Activated naive CD4-positive, alpha-beta T cell treated with anti-CD3 and anti-CD28 coated beads for 36 hours (primary cell): ENCODE data around the gene GABRG3. TPM values are rescaled to one million over a fixed set of nuclear protein-coding genes. Genes with fewer than 3 reads are reported as not detected.

Source experiments
- CTCF ChIA-PET: fragments of 350-600 bp; sonication (Branson Sonifier 250); formaldehyde crosslinking; loops from one replicate; lab custom pipeline; 2021; ENCODE audit warnings: antibody characterized with exemption; lab: Charles Lee
- DNase-seq: peaks from one replicate; pipeline ENCODE4 v3.0.0-alpha.2; 2020
- H3K27ac Mint-ChIP-seq: one replicate; pipeline ENCODE4 v1.8.0; 2021; ENCODE audit warnings: mild to moderate bottlenecking, mixed read lengths
- H3K27me3 Mint-ChIP-seq: one replicate; pipeline ENCODE4 v1.8.0; 2021; ENCODE audit warnings: low read depth, mixed read lengths
- H3K36me3 Mint-ChIP-seq: one replicate; pipeline ENCODE4 v1.8.0; 2021; ENCODE audit warnings: low read depth, mixed read lengths
- H3K4me1 Mint-ChIP-seq: one replicate; pipeline ENCODE4 v1.8.0; 2021; ENCODE audit warnings: low read depth, mixed read lengths
- H3K4me3 Mint-ChIP-seq: one replicate; pipeline ENCODE4 v1.8.0; 2021; ENCODE audit warnings: mild to moderate bottlenecking, moderate library complexity, mixed read lengths
- H3K9me3 Mint-ChIP-seq: one replicate; pipeline ENCODE4 v1.8.0; 2021; ENCODE audit warnings: mixed read lengths
- intact Hi-C: fragments of 100-400 bp; cut with micrococcal nuclease; formaldehyde crosslinking; loops from one replicate; pipeline ENCODE4 v1.15.1; 2023
- total RNA-seq, 2 experiments: library from RNA; stranded (reverse); gene quantifications; one replicate each; pipeline ENCODE4 v1.2.3, GENCODE V29; 2021

GABRG3 gene
- total RNA-seq, 2 experiments from 2014 or later: not detected

DNA sequence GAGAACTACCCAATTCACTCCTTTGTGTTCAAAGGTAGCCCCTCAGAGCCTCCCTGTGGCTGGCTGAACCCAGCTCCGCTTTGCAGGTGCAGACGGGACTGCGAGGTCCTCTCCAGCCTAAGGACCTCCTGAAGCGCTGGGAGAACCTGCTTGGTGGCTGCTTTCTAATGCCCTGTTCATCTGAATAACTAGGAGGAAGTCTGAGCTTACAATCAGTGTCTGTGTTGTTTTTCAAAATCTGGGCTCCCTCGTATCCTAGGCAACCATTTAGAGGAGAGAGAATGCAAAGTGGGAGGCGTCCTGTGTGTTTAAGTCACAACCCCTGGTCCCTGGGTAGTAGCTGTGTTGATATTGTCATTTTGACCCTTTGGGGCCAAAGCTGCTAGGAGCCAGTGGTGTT lies 99.9 kb downstream of the GABRG3 start:
- Mint-ChIP-seq H3K4me1 (no peaks in the 10 kb centered on the region), H3K27ac (no peak overlapping the region), H3K9me3 (peaks cover 27% of the 10 kb centered on the region), H3K4me3 (no peak overlapping the region), H3K27me3 (no peaks in the 10 kb centered on the region), H3K36me3 (peaks cover 2% of the 10 kb centered on the region)
- no peak for DNase-seq
- CTCF ChIA-PET: no interaction called here
- intact Hi-C loops: no loop called here

- no peak overlapping the region for H3K4me3 Mint-ChIP-seq
- H3K36me3 Mint-ChIP-seq: no peaks in the 10 kb centered on the region
- no peaks in the 10 kb centered on the region for H3K27me3 Mint-ChIP-seq
- DNase-seq: no peak
- H3K9me3 Mint-ChIP-seq: peaks cover 9% of the 10 kb centered on the region
- intact Hi-C loops: no loop called here
- H3K27ac Mint-ChIP-seq: no peak overlapping the region
- no peaks in the 10 kb centered on the region for H3K4me1 Mint-ChIP-seq
- CTCF ChIA-PET: no interaction called here
Measured at GRCh38 chr15:27074179-27074578, 103.2 kb downstream of the GABRG3 start.

- H3K4me3 Mint-ChIP-seq: no peak overlapping the region
- no peaks in the 10 kb centered on the region for H3K36me3 Mint-ChIP-seq
- no peaks in the 10 kb centered on the region for H3K27me3 Mint-ChIP-seq
- no peak overlapping the region for H3K27ac Mint-ChIP-seq
- intact Hi-C loops: no loop called here
- CTCF ChIA-PET: interaction anchor here (0.6 kb wide), 1 partner anchor 24 kb away, joined by 3 read pairs; no protein-coding TSS in a partner anchor
- DNase-seq: no peak
- H3K9me3 Mint-ChIP-seq: peaks cover 4% of the 10 kb centered on the region
- H3K4me1 Mint-ChIP-seq: no peaks in the 10 kb centered on the region
Measured at GRCh38 chr15:27077790-27078189, 106.8 kb downstream of the GABRG3 start.

- H3K4me1 Mint-ChIP-seq: no peaks in the 10 kb centered on the region
- no peak overlapping the region for H3K27ac Mint-ChIP-seq
- no peak overlapping the region for H3K4me3 Mint-ChIP-seq
- no peaks in the 10 kb centered on the region for H3K9me3 Mint-ChIP-seq
- no peaks in the 10 kb centered on the region for H3K27me3 Mint-ChIP-seq
- intact Hi-C loops: no loop called here
- CTCF ChIA-PET: no interaction called here
- DNase-seq: no peak
- no peaks in the 10 kb centered on the region for H3K36me3 Mint-ChIP-seq
Measured at GRCh38 chr15:27081676-27082418, 110.9 kb downstream of the GABRG3 start.

GRCh38 chr15:27082526-27082925 lies 111.5 kb downstream of the GABRG3 start:
- Mint-ChIP-seq H3K27ac (no peak overlapping the region), H3K27me3 (no peaks in the 10 kb centered on the region)
- intact Hi-C loops: no loop called here

DNA sequence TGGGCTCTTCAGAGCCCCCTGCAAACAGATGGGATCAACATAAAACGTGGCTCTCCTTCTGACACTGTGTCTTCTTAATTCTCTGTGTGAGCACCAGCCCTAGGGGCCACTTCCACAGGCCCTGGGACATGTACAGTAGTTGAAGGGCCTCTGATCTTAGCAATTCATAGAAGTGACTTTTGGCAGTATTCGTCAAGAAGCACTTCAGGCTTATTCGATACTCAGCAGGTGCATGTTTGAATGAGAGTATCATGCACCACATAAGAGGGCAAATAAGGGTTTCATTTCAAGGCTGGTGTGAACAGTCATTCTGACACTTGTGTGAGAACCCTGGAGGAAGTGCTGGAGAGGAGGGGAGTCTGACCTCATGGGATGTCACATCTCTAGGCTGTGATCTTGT lies 113.9 kb downstream of the GABRG3 start:
- Mint-ChIP-seq H3K27me3 (no peaks in the 10 kb centered on the region), H3K27ac (no peak overlapping the region), H3K36me3 (no peaks in the 10 kb centered on the region), H3K9me3 (peaks cover 2% of the 10 kb centered on the region), H3K4me3 (no peak overlapping the region), H3K4me1 (no peaks in the 10 kb centered on the region)
- DNase-seq: no peak
- CTCF ChIA-PET: no interaction called here
- intact Hi-C loops: no loop called here

More at GRCh38 chr15:27082526-27082925, 111.5 kb downstream of the GABRG3 start:
- Mint-ChIP-seq H3K4me1 (no peaks in the 10 kb centered on the region), H3K36me3 (no peaks in the 10 kb centered on the region), H3K4me3 (no peak overlapping the region), H3K9me3 (no peaks in the 10 kb centered on the region)
- CTCF ChIA-PET: no interaction called here
- no peak for DNase-seq

- intact Hi-C loops: no loop called here
- no peak for DNase-seq
- no peak overlapping the region for H3K4me3 Mint-ChIP-seq
- no peak overlapping the region for H3K27ac Mint-ChIP-seq
- CTCF ChIA-PET: no interaction called here
- H3K4me1 Mint-ChIP-seq: no peaks in the 10 kb centered on the region
- peaks cover 2% of the 10 kb centered on the region for H3K9me3 Mint-ChIP-seq
- no peaks in the 10 kb centered on the region for H3K36me3 Mint-ChIP-seq
- H3K27me3 Mint-ChIP-seq: no peaks in the 10 kb centered on the region
Measured at GRCh38 chr15:27086149-27086548, 115.2 kb downstream of the GABRG3 start.

DNA sequence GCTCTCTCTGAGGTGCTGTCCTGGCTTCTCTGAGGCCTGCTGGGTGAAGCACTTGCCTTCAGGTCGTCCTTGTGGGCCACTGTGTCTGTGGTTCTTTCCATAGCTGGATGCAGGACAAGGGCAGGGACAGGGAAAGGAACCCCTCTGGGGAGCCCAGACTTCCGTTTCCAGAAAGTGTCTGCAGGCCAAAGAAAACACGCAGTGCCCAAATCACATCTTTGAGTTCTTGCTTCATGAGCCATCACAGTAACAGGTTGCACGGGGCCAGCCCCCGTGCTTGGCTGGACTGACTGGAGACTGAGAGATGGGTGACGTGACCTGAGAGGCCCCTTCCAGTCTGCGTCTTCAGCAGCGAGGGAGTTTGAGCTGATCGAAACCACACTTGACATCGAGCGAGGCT lies 115.8 kb downstream of the GABRG3 start:
- Mint-ChIP-seq H3K27me3 (no peaks in the 10 kb centered on the region), H3K36me3 (no peaks in the 10 kb centered on the region), H3K27ac (no peak overlapping the region), H3K4me1 (no peaks in the 10 kb centered on the region), H3K4me3 (no peak overlapping the region), H3K9me3 (peaks cover 4% of the 10 kb centered on the region)
- DNase-seq: no peak
- intact Hi-C loops: no loop called here
- CTCF ChIA-PET: no interaction called here

- H3K9me3 Mint-ChIP-seq: peaks cover 5% of the 10 kb centered on the region
Measured at GRCh38 chr15:27087651-27088583, 116.9 kb downstream of the GABRG3 start.

DNA sequence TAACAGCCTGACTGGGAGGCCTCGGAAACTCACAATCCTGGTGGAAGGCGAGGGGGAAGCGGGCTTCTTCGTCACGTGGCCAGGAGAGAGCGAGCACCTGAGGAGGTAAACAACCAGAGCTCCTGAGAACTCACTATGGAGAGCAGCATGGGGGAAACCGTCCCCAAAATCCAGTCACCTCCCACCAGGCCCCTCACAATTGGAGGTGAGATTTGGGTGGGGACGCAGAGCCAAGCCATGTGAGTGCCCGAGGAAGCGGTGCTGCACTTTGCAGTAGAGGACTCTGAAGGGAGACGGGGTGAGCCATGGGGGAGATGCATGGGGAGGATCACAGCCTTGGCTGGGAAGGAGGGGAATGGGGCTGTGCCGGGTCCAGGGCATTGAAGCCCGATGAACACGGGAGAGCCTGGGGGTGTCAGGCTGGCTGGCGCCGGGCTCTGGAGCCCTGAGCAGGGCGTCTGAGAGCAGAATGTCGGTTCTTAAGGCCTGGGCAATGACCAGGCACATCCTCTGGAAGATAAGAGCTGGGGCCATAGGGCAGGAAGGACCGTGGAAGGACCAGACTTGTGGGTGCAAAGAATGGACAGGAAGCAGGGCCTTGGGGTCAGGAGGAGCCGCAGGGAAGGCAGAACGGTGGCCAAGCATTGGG lies 117.7 kb downstream of the GABRG3 start:
- no peaks in the 10 kb centered on the region for H3K36me3 Mint-ChIP-seq
- peaks cover 5% of the 10 kb centered on the region for H3K9me3 Mint-ChIP-seq
- H3K27me3 Mint-ChIP-seq: no peaks in the 10 kb centered on the region
- intact Hi-C loops: no loop called here
- no peaks in the 10 kb centered on the region for H3K4me1 Mint-ChIP-seq
- no peak overlapping the region for H3K4me3 Mint-ChIP-seq
- CTCF ChIA-PET: no interaction called here
- H3K27ac Mint-ChIP-seq: no peak overlapping the region
- DNase-seq: no peak

More at GRCh38 chr15:27087651-27088583, 116.9 kb downstream of the GABRG3 start:
- H3K4me3 Mint-ChIP-seq: no peak overlapping the region
- intact Hi-C loops: no loop called here
- no peak overlapping the region for H3K27ac Mint-ChIP-seq
- no peaks in the 10 kb centered on the region for H3K27me3 Mint-ChIP-seq
- no peaks in the 10 kb centered on the region for H3K36me3 Mint-ChIP-seq
- no peak for DNase-seq
- CTCF ChIA-PET: no interaction called here
- H3K4me1 Mint-ChIP-seq: no peaks in the 10 kb centered on the region

GRCh38 chr15:27089233-27089586 lies 118.2 kb downstream of the GABRG3 start:
- Mint-ChIP-seq H3K36me3 (no peaks in the 10 kb centered on the region), H3K4me1 (no peaks in the 10 kb centered on the region), H3K27ac (no peak overlapping the region), H3K27me3 (no peaks in the 10 kb centered on the region), H3K9me3 (peaks cover 5% of the 10 kb centered on the region), H3K4me3 (no peak overlapping the region)
- no peak for DNase-seq
- CTCF ChIA-PET: no interaction called here
- intact Hi-C loops: no loop called here

DNA sequence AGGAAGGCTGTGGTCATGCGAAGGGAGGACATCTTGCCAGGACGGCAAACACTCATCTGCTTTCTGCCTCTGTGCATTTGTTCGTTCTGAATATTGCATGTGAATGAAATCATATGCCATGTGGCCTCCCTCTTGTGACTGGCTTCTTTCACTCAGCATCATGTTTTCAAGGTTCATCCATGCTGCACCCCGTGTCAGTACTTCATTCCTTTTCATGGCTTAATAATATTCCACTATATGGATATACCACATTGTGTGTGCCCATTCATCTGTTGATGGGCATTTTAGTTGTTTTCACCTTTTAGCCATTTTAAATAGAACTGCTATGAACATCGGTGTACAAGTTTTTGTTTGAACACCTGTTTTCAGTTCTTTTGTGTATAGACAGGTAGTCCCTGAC lies 118.7 kb downstream of the GABRG3 start:
- intact Hi-C loops: no loop called here
- CTCF ChIA-PET: no interaction called here
- no peak for DNase-seq
- H3K27me3 Mint-ChIP-seq: no peaks in the 10 kb centered on the region
- H3K4me3 Mint-ChIP-seq: no peak overlapping the region
- no peaks in the 10 kb centered on the region for H3K36me3 Mint-ChIP-seq
- H3K4me1 Mint-ChIP-seq: no peaks in the 10 kb centered on the region
- H3K27ac Mint-ChIP-seq: no peak overlapping the region
- H3K9me3 Mint-ChIP-seq: peaks cover 5% of the 10 kb centered on the region
